Measurements from ENCODE around the gene CNTNAP4. TPM values are rescaled to one million over a fixed set of nuclear protein-coding genes. Genes with fewer than 3 reads are reported as not detected.

CNTNAP4 gene
- total RNA-seq, 1 experiment from 2014 or later = not detected

- Histone ChIP-seq H3K4me3 (replicated peaks in 1 of 2; ENCODE audit: low read depth in 1 of 2, low read length in 2 of 2) (no peak overlapping the region), H3K9ac (ENCODE audit: low read length) (no peak overlapping the region), H3K9me2 (ENCODE audit: insufficient read depth) (no peaks in the 10 kb centered on the region), H3K36me3 (ENCODE audit: control insufficient read depth in 1 of 2, insufficient read depth in 2 of 2, low read length in 2 of 2) (no peaks in the 10 kb centered on the region), H3K4me1 (ENCODE audit: control insufficient read depth in 1 of 2, insufficient read depth in 2 of 2, low read length in 2 of 2) (no peaks in the 10 kb centered on the region), H3K9me3 (ENCODE audit: control insufficient read depth in 1 of 2, insufficient read depth in 1 of 2, low read depth in 1 of 2, low read length in 2 of 2) (peaks cover 0 to 8% of the 10 kb centered on the region in 2 experiments; a peak in 2 of 4 replicates), H3K4me2 (ENCODE audit: low read length) (no peak overlapping the region), H3K27me3 (ENCODE audit: insufficient read depth, low read length) (no peaks in the 10 kb centered on the region), H3K79me2 (ENCODE audit: insufficient read depth, low read length) (no peaks in the 10 kb centered on the region), H2AFZ (ENCODE audit: low read depth, low read length, poor library complexity, severe bottlenecking) (no peak overlapping the region), H4K20me1 (ENCODE audit: insufficient read depth) (no peaks in the 10 kb centered on the region), H3K27ac (ENCODE audit: low read depth, low read length) (no peak overlapping the region)
- ChIA-PET CTCF (no interaction called here), RAD21 (ENCODE audit: low non-redundant PET in 1 of 2, low total read pairs in 2 of 2, uncharacterized antibody in 2 of 2, unreplicated experiment in 2 of 2) (no interaction called here), POLR2A (no interaction called here)
- no peak for TF ChIP-seq FOSL1 (IDR thresholded peaks at IDR 0.05; ENCODE audit: low read depth)
- TF ChIP-seq JUND (IDR thresholded peaks at IDR 0.05) = no peak
- TF ChIP-seq SRF (IDR thresholded peaks at IDR 0.05; ENCODE audit: low read depth) = no peak
- no peak for TF ChIP-seq SP1 (IDR thresholded peaks at IDR 0.05; ENCODE audit: low read depth)
- TF ChIP-seq ZNF274 (IDR thresholded peaks at IDR 0.05; ENCODE audit: low read depth, low read length) = no peak
- no peak for TF ChIP-seq ELF1 (IDR thresholded peaks at IDR 0.05; ENCODE audit: borderline replicate concordance, low read depth)
- no peak for TF ChIP-seq EGR1 (IDR thresholded peaks at IDR 0.05; ENCODE audit: low read depth)
- no peak for TF ChIP-seq EZH2phosphoT487 (IDR thresholded peaks at IDR 0.05; ENCODE audit: borderline replicate concordance)
- no peak for TF ChIP-seq TCF7L2 (IDR thresholded peaks at IDR 0.05; ENCODE audit: borderline replicate concordance, extremely low read depth, insufficient read depth, insufficient read length)
- no peak for TF ChIP-seq ZFX (IDR thresholded peaks at IDR 0.05)
- TF ChIP-seq POLR2A (IDR thresholded peaks at IDR 0.05; ENCODE audit: borderline replicate concordance, extremely low read depth, insufficient read depth, insufficient read length) = no peak
- TF ChIP-seq RAD21 (IDR thresholded peaks at IDR 0.05; ENCODE audit: low read depth) = no peak
- no peak for ATAC-seq
- intact Hi-C loops (cut with micrococcal nuclease) = no loop called here
- no peak for DNase-seq (ENCODE audit: low read depth, low spot score)
- no TSS peak for BruUV-seq (replicated peaks)
Observed at GRCh38 chr16:76387994-76388393, 110.8 kb downstream of the CNTNAP4 start.

- H3K4me1 ChIP-seq (ENCODE audit: control insufficient read depth in 1 of 2, insufficient read depth in 2 of 2, low read length in 2 of 2) = no peaks in the 10 kb centered on the region
- ATAC-seq = no peak
- TF ChIP-seq ZNF274 (IDR thresholded peaks at IDR 0.05; ENCODE audit: low read depth, low read length) (no peak), EZH2 (IDR thresholded peaks at IDR 0.05) (no peak), POLR2AphosphoS5 (IDR thresholded peaks at IDR 0.05; ENCODE audit: low read depth, low read length) (no peak), ELF1 (IDR thresholded peaks at IDR 0.05; ENCODE audit: borderline replicate concordance, low read depth) (no peak), ZFX (IDR thresholded peaks at IDR 0.05) (no peak), SRF (IDR thresholded peaks at IDR 0.05; ENCODE audit: low read depth) (no peak), RAD21 (IDR thresholded peaks at IDR 0.05; ENCODE audit: low read depth) (no peak), EZH2phosphoT487 (IDR thresholded peaks at IDR 0.05; ENCODE audit: borderline replicate concordance) (no peak), EGR1 (IDR thresholded peaks at IDR 0.05; ENCODE audit: low read depth) (no peak), TCF7L2 (IDR thresholded peaks at IDR 0.05; ENCODE audit: borderline replicate concordance, extremely low read depth, insufficient read depth, insufficient read length) (no peak), MAX (IDR thresholded peaks at IDR 0.05) (no peak), ZBTB33 (IDR thresholded peaks at IDR 0.05; ENCODE audit: extremely low read depth, insufficient replicate concordance, low read length) (no peak), SP1 (IDR thresholded peaks at IDR 0.05; ENCODE audit: low read depth) (no peak), ATF3 (IDR thresholded peaks at IDR 0.05) (no peak)
- intact Hi-C loops (cut with micrococcal nuclease) = no loop called here
- H3K27ac ChIP-seq (ENCODE audit: low read depth, low read length) = no peak overlapping the region
- no peak overlapping the region for H3K4me2 ChIP-seq (ENCODE audit: low read length)
- no peak overlapping the region for H3K4me3 ChIP-seq (replicated peaks in 1 of 2; ENCODE audit: low read depth in 1 of 2, low read length in 2 of 2)
- CTCF ChIA-PET = no interaction called here
- no TSS peak for BruUV-seq (replicated peaks)
- POLR2A ChIA-PET = no interaction called here
- H3K36me3 ChIP-seq (ENCODE audit: control insufficient read depth in 1 of 2, insufficient read depth in 2 of 2, low read length in 2 of 2) = no peaks in the 10 kb centered on the region
- H3K9ac ChIP-seq (ENCODE audit: low read length) = no peak overlapping the region
- H4K20me1 ChIP-seq (ENCODE audit: insufficient read depth) = no peaks in the 10 kb centered on the region
- no peaks in the 10 kb centered on the region for H3K9me2 ChIP-seq (ENCODE audit: insufficient read depth)
- DNase-seq (ENCODE audit: low read depth, low spot score) = no peak
- peaks cover 0 to 4% of the 10 kb centered on the region in 2 experiments; a peak in 2 of 4 replicates for H3K9me3 ChIP-seq (ENCODE audit: control insufficient read depth in 1 of 2, insufficient read depth in 1 of 2, low read depth in 1 of 2, low read length in 2 of 2)
- H3K79me2 ChIP-seq (ENCODE audit: insufficient read depth, low read length) = no peaks in the 10 kb centered on the region
- no peak overlapping the region for H2AFZ ChIP-seq (ENCODE audit: low read depth, low read length, poor library complexity, severe bottlenecking)
- RAD21 ChIA-PET (ENCODE audit: low non-redundant PET in 1 of 2, low total read pairs in 2 of 2, uncharacterized antibody in 2 of 2, unreplicated experiment in 2 of 2) = no interaction called here
- no peaks in the 10 kb centered on the region for H3K27me3 ChIP-seq (ENCODE audit: insufficient read depth, low read length)
Observed at GRCh38 chr16:76389126-76389525, 111.9 kb downstream of the CNTNAP4 start.

All from HCT116 (cell line).